Ishikawa (cell line): Measurements from ENCODE around the gene PDP2.

Experiments
- CEBPB ChIP-seq: IDR thresholded peaks from 2 replicates; pipeline ENCODE4 v1.6.1; 2012
- CREB1 ChIP-seq: IDR thresholded peaks from 2 replicates; pipeline ENCODE4 v1.6.1; 2012; ENCODE audit warnings: low read depth
- EGR1 ChIP-seq: IDR thresholded peaks from 2 replicates; pipeline ENCODE4 v1.6.1; 2012
- EP300 ChIP-seq: IDR thresholded peaks from 2 replicates; pipeline ENCODE4 v1.6.1; 2012; ENCODE audit warnings: borderline replicate concordance
- FOXM1 ChIP-seq: IDR thresholded peaks from 2 replicates; pipeline ENCODE4 v1.6.1; 2012; ENCODE audit warnings: low read depth, borderline replicate concordance
- MAX ChIP-seq: IDR thresholded peaks from 2 replicates; pipeline ENCODE4 v1.6.1; 2012
- NFIC ChIP-seq: IDR thresholded peaks from 2 replicates; pipeline ENCODE4 v1.6.1; 2012
- RAD21 ChIP-seq: IDR thresholded peaks from 2 replicates; pipeline ENCODE4 v1.6.1; 2012; ENCODE audit warnings: low read depth
- REST ChIP-seq: IDR thresholded peaks from 2 replicates; pipeline ENCODE4 v1.6.1; 2012; ENCODE audit warnings: low read depth, mild to moderate bottlenecking
- TAF1 ChIP-seq: IDR thresholded peaks from 2 replicates; pipeline ENCODE4 v1.6.1; 2012; ENCODE audit warnings: low read depth, mild to moderate bottlenecking
- TCF12 ChIP-seq: IDR thresholded peaks from 2 replicates; pipeline ENCODE4 v1.6.1; 2012; ENCODE audit warnings: low read depth
- TEAD4 ChIP-seq: IDR thresholded peaks from 2 replicates; pipeline ENCODE4 v1.6.1; 2012
- USF1 ChIP-seq: IDR thresholded peaks from 2 replicates; pipeline ENCODE4 v1.6.1; 2012
- YY1 ChIP-seq: IDR thresholded peaks from 2 replicates; pipeline ENCODE4 v1.6.1; 2012; ENCODE audit warnings: low read depth
- ZBTB7A ChIP-seq: IDR thresholded peaks from 2 replicates; pipeline ENCODE4 v1.6.1; 2012; ENCODE audit warnings: low read depth

The PDP2 gene

DNA sequence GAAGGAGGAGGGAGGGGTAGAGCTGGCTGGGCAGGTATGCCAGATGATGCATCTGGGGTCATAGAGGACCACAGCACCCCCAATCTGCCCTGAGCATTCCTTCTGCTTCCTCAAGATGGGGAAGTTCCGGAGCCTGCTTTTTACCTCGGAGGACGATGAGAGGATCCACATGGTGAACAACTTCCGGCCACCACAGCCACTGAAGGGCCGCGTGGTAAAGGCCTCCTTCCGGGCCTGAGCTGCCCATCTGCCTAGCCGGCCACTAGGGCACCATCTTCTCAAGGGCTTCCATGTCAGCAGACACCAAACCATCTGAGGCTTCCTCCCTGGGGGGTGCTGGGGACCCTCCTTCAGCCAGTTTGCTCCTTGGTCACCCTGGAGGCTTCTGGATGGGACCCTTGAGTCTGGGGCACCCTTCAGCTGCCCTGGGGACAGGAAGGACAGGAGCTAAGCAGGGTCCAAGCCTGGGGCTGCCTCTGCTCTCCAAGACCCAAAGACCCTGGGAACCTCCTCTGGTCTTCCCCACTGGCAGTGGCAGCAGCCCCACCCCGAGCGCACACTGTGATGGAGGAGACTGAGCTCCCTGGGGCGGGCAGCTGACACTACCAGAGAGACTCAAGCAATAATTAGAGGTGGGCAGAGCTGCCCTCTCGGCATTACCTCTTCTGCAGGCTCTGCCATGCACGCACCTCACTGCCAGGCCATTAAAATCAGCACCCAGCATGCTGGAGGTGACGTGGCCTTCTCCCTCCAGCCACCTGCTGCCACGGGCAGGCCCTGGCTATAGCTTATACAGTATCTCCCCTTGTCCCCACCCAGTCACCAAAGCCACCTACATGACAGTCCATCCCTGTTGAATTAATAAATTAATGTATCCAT, 26.8 kb upstream of the PDP2 start:
- TF ChIP-seq FOXM1, result no peak
- TF ChIP-seq USF1, result no peak
- no peak for TF ChIP-seq MAX
- TF ChIP-seq EGR1, result no peak
- TF ChIP-seq TCF12, result no peak
- no peak for TF ChIP-seq REST
- no peak for TF ChIP-seq TEAD4
- no peak for TF ChIP-seq EP300
- no peak for TF ChIP-seq CEBPB
- no peak for TF ChIP-seq RAD21
- TF ChIP-seq TAF1, result no peak
- TF ChIP-seq ZBTB7A, result no peak
- no peak for TF ChIP-seq NFIC
- no peak for TF ChIP-seq CREB1
- TF ChIP-seq YY1, result no peak

DNA sequence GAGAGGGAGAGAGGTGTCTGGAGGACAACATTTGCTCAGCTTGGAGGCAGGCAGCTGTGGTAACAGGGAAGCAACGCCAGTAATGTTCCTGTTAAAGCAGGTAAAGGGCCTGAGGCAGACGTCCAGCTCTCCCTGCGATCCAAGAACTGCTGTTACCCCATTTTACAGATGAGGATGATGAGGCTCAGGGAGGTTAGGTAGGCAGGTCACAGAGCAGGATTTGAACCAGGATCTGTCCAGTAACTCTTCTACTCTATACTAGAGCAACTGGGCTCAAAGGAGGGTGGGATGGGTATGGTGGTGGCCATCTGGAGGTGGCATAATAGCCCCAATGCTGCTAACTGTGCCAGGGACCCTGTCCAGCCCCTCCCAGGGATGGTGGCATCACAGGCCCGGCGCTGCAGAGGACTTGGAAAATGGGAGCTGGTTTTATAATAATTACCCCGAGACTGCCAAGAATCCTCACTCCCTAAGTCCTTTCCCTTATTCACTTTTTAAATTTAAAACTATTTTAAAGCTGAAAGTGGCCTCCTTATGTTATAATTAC, 24.1 kb upstream of the PDP2 start:
- TF ChIP-seq EP300 (no peak), TAF1 (no peak), TEAD4 (no peak), NFIC (no peak), MAX (no peak), ZBTB7A (no peak), TCF12 (no peak), USF1 (no peak), CEBPB (no peak), REST (no peak), RAD21 (no peak)

GRCh38 chr16:66856801-66857200, 23.5 kb upstream of the PDP2 start:
- TF ChIP-seq EGR1 (no peak), REST (no peak), NFIC (no peak), YY1 (no peak), ZBTB7A (no peak), FOXM1 (no peak), EP300 (no peak), TAF1 (no peak), TCF12 (no peak), CEBPB (no peak), TEAD4 (no peak), CREB1 (no peak), USF1 (no peak), RAD21 (no peak), MAX (no peak)
